VCaP (cell line): ENCODE data around the gene ABCF1.
A peak's percentile ranks its signal among the peaks of the same experiment; 100 is the strongest.

Experiments
- H3K27ac ChIP-seq: fragments of 450-650 bp; 2 replicates; pipeline ENCODE4 v1.5.1; 2017
- CTCF ChIP-seq: fragments of 450-650 bp; conservative IDR thresholded peaks from 2 replicates; pipeline ENCODE4 v1.5.1; 2017; ENCODE audit warnings: mild to moderate bottlenecking, moderate library complexity

The ABCF1 gene

DNA sequence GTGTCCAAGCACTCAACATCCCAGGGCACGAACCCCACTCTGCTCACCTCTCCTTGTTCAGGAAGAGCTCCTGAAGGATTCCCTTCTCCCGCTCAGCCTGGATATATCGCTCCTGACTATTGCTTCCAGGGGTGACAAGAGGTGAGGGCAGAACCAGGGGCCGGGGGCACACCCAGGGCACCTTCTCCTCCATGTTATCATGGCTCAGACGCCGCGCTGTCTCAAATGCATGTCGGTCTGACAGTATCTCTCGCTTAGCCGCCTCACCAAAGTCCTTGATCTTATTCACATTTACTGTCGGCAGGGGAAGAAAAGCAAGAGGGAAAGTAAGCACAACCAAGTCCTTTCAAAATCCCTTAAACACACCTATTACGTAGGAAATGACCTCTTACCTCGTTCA is 32.7 kb downstream of the ABCF1 start:
- no peak overlapping the region; the same call in 1 of the 2 replicates for H3K27ac ChIP-seq
- no peak for TF ChIP-seq CTCF

DNA sequence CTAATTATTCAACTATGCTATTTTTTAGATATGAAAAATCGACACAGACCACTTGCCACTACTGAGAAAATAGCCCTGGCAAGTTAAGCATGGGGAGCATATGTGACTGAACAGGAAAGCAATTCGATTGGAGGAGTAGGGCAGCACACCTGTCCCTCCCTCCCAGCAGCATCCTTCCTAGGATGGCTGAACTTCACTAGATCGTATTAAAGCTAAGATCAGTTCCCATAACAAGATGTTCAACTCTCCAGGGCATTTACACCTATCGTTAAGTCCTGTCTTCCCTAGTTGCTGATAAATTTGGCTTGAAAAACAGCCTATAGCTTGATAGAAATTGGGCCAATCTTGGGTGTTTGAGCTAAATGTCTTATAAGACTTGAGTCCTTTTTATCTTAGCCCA is 38.8 kb downstream of the ABCF1 start:
- TF ChIP-seq CTCF, result no peak
- H3K27ac ChIP-seq, result no peak overlapping the region

DNA sequence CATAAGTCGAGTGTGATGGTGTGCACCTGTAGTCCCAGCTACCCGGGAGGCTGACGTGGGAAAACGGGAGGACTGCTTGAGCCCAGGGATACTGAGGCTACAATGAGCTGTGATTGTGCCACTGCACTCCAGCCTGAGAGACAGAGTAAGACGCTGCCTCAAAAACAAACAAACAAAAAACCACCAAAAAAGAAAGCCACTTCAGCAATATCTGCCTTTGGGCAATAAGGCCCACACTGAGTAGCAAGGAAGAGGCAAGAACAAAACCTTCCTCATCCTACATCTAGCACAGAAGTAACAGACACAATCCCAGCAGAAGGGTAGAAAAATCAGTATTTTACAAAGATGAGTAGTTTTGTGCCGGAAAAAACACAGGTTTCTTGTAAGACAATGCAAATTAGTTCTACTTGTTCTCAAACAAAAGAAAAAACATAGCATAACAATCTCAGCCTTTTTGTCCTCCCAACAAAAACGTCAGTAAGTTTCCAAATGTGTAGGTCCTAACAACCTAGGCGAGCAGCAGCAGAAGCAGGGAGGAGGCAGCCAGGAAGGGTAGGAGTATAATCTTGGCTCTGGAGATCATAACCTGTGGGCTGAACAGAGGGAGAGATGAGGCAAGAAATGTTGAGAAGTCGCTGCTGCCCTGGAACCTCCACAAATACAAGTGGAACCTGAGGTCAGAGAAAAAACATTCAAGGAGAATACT is 40.1 kb downstream of the ABCF1 start:
- no peak overlapping the region for H3K27ac ChIP-seq
- TF ChIP-seq CTCF, result no peak

DNA sequence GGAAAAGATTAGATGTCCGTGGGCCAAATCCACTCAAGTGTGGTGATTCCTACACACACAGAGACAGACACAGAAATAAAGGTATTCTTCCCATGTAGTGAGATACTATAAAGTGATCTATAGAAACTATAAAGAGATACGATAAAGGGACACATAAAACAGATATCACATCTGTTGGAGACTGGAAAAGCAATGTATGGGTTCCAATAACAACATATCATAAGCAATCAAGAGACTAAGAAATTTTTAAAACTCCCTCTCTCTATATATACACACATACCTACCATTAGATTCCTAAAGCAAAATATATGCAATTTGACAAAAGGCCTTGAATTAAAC is 40.6 kb downstream of the ABCF1 start:
- no peak overlapping the region for H3K27ac ChIP-seq
- no peak for TF ChIP-seq CTCF

DNA sequence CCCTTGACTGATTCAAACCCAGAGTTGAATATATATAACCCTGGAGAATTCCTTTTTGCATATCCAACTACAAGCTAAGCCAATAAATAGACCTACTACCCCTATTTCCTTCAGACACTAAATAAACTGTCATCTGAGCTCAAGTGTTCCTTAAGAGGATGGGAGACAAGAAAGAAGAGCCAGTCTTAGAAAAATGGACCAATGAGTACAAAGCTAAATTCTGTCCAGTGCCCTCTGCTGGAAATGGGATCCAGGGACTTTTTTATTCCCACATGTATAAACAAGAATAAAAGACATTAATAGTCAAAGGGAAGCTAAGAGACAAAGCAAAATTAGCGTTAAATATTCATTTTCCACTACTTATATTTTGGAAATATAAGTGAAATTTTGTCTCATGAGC is 41.0 kb downstream of the ABCF1 start:
- no peak overlapping the region; the same call in 1 of the 2 replicates for H3K27ac ChIP-seq

GRCh38 chr6:30612687-30613248 is 41.5 kb downstream of the ABCF1 start:
- peak overlapping the region; percentile 97; the same call in 1 of the 2 replicates for H3K27ac ChIP-seq
- no peak for TF ChIP-seq CTCF

More for the DNA sequence above, 41.0 kb downstream of the ABCF1 start:
- TF ChIP-seq CTCF, result peak; percentile 66

- TF ChIP-seq CTCF, result no peak
- peak overlapping the region; percentile 97 for H3K27ac ChIP-seq
Observed at GRCh38 chr6:30613251-30614043, 42.2 kb downstream of the ABCF1 start.
